Astrocyte (in vitro differentiated cells and primary cell): Measurements from ENCODE around the gene SIGLEC11. TPM values are rescaled to one million over a fixed set of nuclear protein-coding genes. Genes with fewer than 3 reads are reported as not detected.

Experiments
- DNase-seq: peaks from one replicate; pipeline ENCODE4 v3.0.0-alpha.2; 2010; ENCODE audit warnings: low read depth
- FAIRE-seq: peaks from 2 replicates; lab custom pipeline; 2011; peaks lifted over from hg19 to GRCh38; lab: Jason Lieb, UNC
- H2AFZ ChIP-seq: 2 replicates; pipeline ENCODE4 v1.6.0; 2012; ENCODE audit warnings: low read depth, low read length, inconsistent platforms
- H3K27ac ChIP-seq: 2 replicates; pipeline ENCODE4 v1.5.1; 2011; ENCODE audit warnings: low read depth, low read length, inconsistent platforms
- H3K27me3 ChIP-seq: 2 replicates; pipeline ENCODE4 v1.6.0; 2011; ENCODE audit warnings: low read length, inconsistent platforms; ENCODE audit not compliant: insufficient read depth
- H3K36me3 ChIP-seq: 2 replicates; pipeline ENCODE4 v1.5.1; 2011; ENCODE audit warnings: low read length, inconsistent platforms; ENCODE audit not compliant: insufficient read depth
- H3K4me1 ChIP-seq: 2 replicates; pipeline ENCODE4 v1.5.1; 2011; ENCODE audit warnings: low read length, inconsistent platforms; ENCODE audit not compliant: insufficient read depth
- H3K4me2 ChIP-seq: 2 replicates; pipeline ENCODE4 v1.6.0; 2012; ENCODE audit warnings: low read length, inconsistent platforms
- H3K4me3 ChIP-seq: 2 replicates; pipeline ENCODE4 v1.5.1; 2011; ENCODE audit warnings: low read depth, mild to moderate bottlenecking, low read length, inconsistent platforms; ENCODE audit not compliant: insufficient read depth
- H3K79me2 ChIP-seq: 2 replicates; pipeline ENCODE4 v1.6.0; 2012; ENCODE audit warnings: mild to moderate bottlenecking, low read length, inconsistent platforms; ENCODE audit not compliant: insufficient read depth
- H3K9ac ChIP-seq: 2 replicates; pipeline ENCODE4 v1.6.0; 2012; ENCODE audit warnings: mild to moderate bottlenecking, low read length, inconsistent platforms
- H3K9me3 ChIP-seq: 2 replicates; pipeline ENCODE4 v1.5.1; 2012; ENCODE audit warnings: low read depth, mild to moderate bottlenecking, low read length, inconsistent platforms; ENCODE audit not compliant: insufficient read depth
- H4K20me1 ChIP-seq: 2 replicates; pipeline ENCODE4 v1.6.0; 2012; ENCODE audit warnings: low read length, inconsistent platforms; ENCODE audit not compliant: insufficient read depth
- H3K27ac Mint-ChIP-seq: one replicate; pipeline ENCODE4 v1.8.0; 2021; ENCODE audit warnings: mild to moderate bottlenecking, mixed read lengths; ENCODE audit not compliant: unreplicated experiment
- H3K27me3 Mint-ChIP-seq: one replicate; pipeline ENCODE4 v1.8.0; 2021; ENCODE audit warnings: low read depth, mixed read lengths; ENCODE audit not compliant: unreplicated experiment
- H3K36me3 Mint-ChIP-seq: one replicate; pipeline ENCODE4 v1.8.0; 2021; ENCODE audit warnings: low read depth, mixed read lengths; ENCODE audit not compliant: unreplicated experiment
- H3K4me1 Mint-ChIP-seq: one replicate; pipeline ENCODE4 v1.8.0; 2021; ENCODE audit warnings: low read depth, mixed read lengths; ENCODE audit not compliant: unreplicated experiment
- H3K4me3 Mint-ChIP-seq: one replicate; pipeline ENCODE4 v1.8.0; 2021; ENCODE audit warnings: mild to moderate bottlenecking, moderate library complexity, mixed read lengths; ENCODE audit not compliant: unreplicated experiment
- H3K9me3 Mint-ChIP-seq: one replicate; pipeline ENCODE4 v1.8.0; 2021; ENCODE audit warnings: mild to moderate bottlenecking, mixed read lengths; ENCODE audit not compliant: unreplicated experiment
- CTCF ChIP-seq: IDR thresholded peaks from 2 replicates; pipeline ENCODE4 v1.5.1; 2011; ENCODE audit warnings: low read depth, mild to moderate bottlenecking, inconsistent platforms, low read length, moderate library complexity; ENCODE audit not compliant: insufficient read depth
- EZH2 ChIP-seq: IDR thresholded peaks from 2 replicates; pipeline ENCODE4 v1.6.1; 2012; ENCODE audit warnings: mild to moderate bottlenecking, low read length, inconsistent platforms; ENCODE audit not compliant: insufficient read depth
- total RNA-seq: library from RNA; stranded (reverse); gene quantifications from 2 replicates; pipeline ENCODE4 v1.2.1, GENCODE V29; 2021

SIGLEC11 gene
- total RNA-seq, 1 donor from 2014 or later = not detected

- Mint-ChIP-seq H3K36me3 (peaks cover 17% of the 10 kb centered on the region), H3K4me1 (no peaks in the 10 kb centered on the region), H3K27ac (no peak overlapping the region), H3K9me3 (peaks cover 2% of the 10 kb centered on the region), H3K4me3 (no peak overlapping the region), H3K27me3 (peaks cover 13% of the 10 kb centered on the region)
- FAIRE-seq (no peak), DNase-seq (no peak)
- Histone ChIP-seq H3K9ac (no peak overlapping the region), H4K20me1 (no peaks in the 10 kb centered on the region), H3K36me3 (no peaks in the 10 kb centered on the region), H3K27ac (no peak overlapping the region), H3K79me2 (no peaks in the 10 kb centered on the region), H3K9me3 (no peaks in the 10 kb centered on the region), H3K4me3 (no peak overlapping the region), H2AFZ (no peak overlapping the region), H3K4me1 (no peaks in the 10 kb centered on the region), H3K27me3 (no peaks in the 10 kb centered on the region), H3K4me2 (no peak overlapping the region)
- TF ChIP-seq EZH2 = no peak
- no peak for TF ChIP-seq CTCF
Measured at GRCh38 chr19:49977076-49977475, 16.1 kb upstream of the SIGLEC11 start.

GRCh38 chr19:49976496-49976895 lies 15.5 kb upstream of the SIGLEC11 start:
- H3K27ac ChIP-seq = no peak overlapping the region
- H3K36me3 ChIP-seq = no peaks in the 10 kb centered on the region
- peaks cover 13% of the 10 kb centered on the region for H3K27me3 Mint-ChIP-seq
- no peak overlapping the region for H3K4me2 ChIP-seq
- no peaks in the 10 kb centered on the region for H3K79me2 ChIP-seq
- H2AFZ ChIP-seq = no peak overlapping the region
- TF ChIP-seq EZH2 (no peak), CTCF (no peak)
- H3K27me3 ChIP-seq = no peaks in the 10 kb centered on the region
- FAIRE-seq (no peak), DNase-seq (no peak)
- H4K20me1 ChIP-seq = no peaks in the 10 kb centered on the region
- H3K36me3 Mint-ChIP-seq = peaks cover 11% of the 10 kb centered on the region
- no peaks in the 10 kb centered on the region for H3K4me1 ChIP-seq
- H3K4me3 Mint-ChIP-seq = no peak overlapping the region
- H3K9me3 ChIP-seq = no peaks in the 10 kb centered on the region
- H3K4me1 Mint-ChIP-seq = no peaks in the 10 kb centered on the region
- no peak overlapping the region for H3K4me3 ChIP-seq
- H3K9ac ChIP-seq = no peak overlapping the region
- H3K9me3 Mint-ChIP-seq = peaks cover 2% of the 10 kb centered on the region
- H3K27ac Mint-ChIP-seq = no peak overlapping the region

- Histone ChIP-seq H3K9ac (no peak overlapping the region), H3K27me3 (no peaks in the 10 kb centered on the region), H3K79me2 (no peaks in the 10 kb centered on the region), H3K4me2 (no peak overlapping the region), H3K36me3 (no peaks in the 10 kb centered on the region), H3K4me3 (no peak overlapping the region), H2AFZ (no peak overlapping the region), H3K9me3 (no peaks in the 10 kb centered on the region), H4K20me1 (no peaks in the 10 kb centered on the region), H3K27ac (no peak overlapping the region), H3K4me1 (no peaks in the 10 kb centered on the region)
- no peak for DNase-seq
- no peak for FAIRE-seq
- Mint-ChIP-seq H3K27ac (no peak overlapping the region), H3K36me3 (peaks cover 11% of the 10 kb centered on the region), H3K27me3 (peaks cover 13% of the 10 kb centered on the region), H3K4me1 (no peaks in the 10 kb centered on the region), H3K9me3 (peaks cover 2% of the 10 kb centered on the region), H3K4me3 (no peak overlapping the region)
- TF ChIP-seq CTCF (no peak), EZH2 (no peak)
Measured at GRCh38 chr19:49975051-49975450, 14.1 kb upstream of the SIGLEC11 start.
